Lower leg skin (tissue), 3 donors: ENCODE results near the gene PAFAH1B2.

Source experiments
- CTCF ChIP-seq, 3 donors: fragments of 450-650 bp; IDR thresholded peaks; one replicate each; pipeline ENCODE4 v1.5.1; 2016; ENCODE audit warnings: antibody characterized with exemption in 3 of 3, mild to moderate bottlenecking in 3 of 3, moderate library complexity in 2 of 3
- POLR2A ChIP-seq, 2 donors: fragments of 450-650 bp; IDR thresholded peaks; one replicate each; pipeline ENCODE4 v1.6.1; 2016 to 2017; ENCODE audit warnings: antibody characterized with exemption in 2 of 2, mild to moderate bottlenecking in 1 of 2, moderate library complexity in 1 of 2

GRCh38 chr11:117176186-117176585 is 32.1 kb downstream of the PAFAH1B2 start:
- TF ChIP-seq POLR2A (IDR thresholded peaks at IDR 0.05): no peak
- no peak for TF ChIP-seq CTCF (IDR thresholded peaks at IDR 0.05)
